Neural crest cell (in vitro differentiated cells): Measurements from ENCODE around the gene ATP1A1. TPM values are rescaled to one million over a fixed set of nuclear protein-coding genes. Genes with fewer than 3 reads are reported as not detected.

ENCODE experiments used
- DNase-seq: peaks from one replicate; pipeline ENCODE4 v3.0.0; 2021; ENCODE audit warnings: low read depth, mixed read lengths, low spot score
- H3K27ac Mint-ChIP-seq: one replicate; pipeline ENCODE4 v1.8.0; 2021; ENCODE audit warnings: mild to moderate bottlenecking, mixed read lengths; ENCODE audit not compliant: unreplicated experiment
- H3K27me3 Mint-ChIP-seq: 2 replicates; pipeline ENCODE4 v1.8.0; 2021; ENCODE audit warnings: low read depth, mild to moderate bottlenecking, mixed read lengths
- H3K36me3 Mint-ChIP-seq: 2 replicates; pipeline ENCODE4 v1.8.0; 2021; ENCODE audit warnings: low read depth, mild to moderate bottlenecking, mixed read lengths
- H3K4me1 Mint-ChIP-seq: 2 replicates; pipeline ENCODE4 v1.8.0; 2021; ENCODE audit warnings: mixed read lengths
- H3K4me3 Mint-ChIP-seq: one replicate; pipeline ENCODE4 v1.8.0; 2021; ENCODE audit warnings: mild to moderate bottlenecking, mixed read lengths
- H3K9me3 Mint-ChIP-seq: 2 replicates; pipeline ENCODE4 v1.8.0; 2021; ENCODE audit warnings: mixed read lengths
- total RNA-seq: library from RNA; stranded (reverse); gene quantifications from 2 replicates; pipeline ENCODE4 v1.2.1, GENCODE V29; 2021
- TF ChIP-seq, protein P1 (sequence below): fragments of 200-600 bp; sonication (generic); conservative IDR thresholded peaks from 2 replicates; pipeline ENCODE4 v1.5.0; 2021; ENCODE audit warnings: antibody characterized with exemption, mild to moderate bottlenecking

The ATP1A1 gene
- total RNA-seq, 1 donor from 2014 or later, result 176 TPM

DNA sequence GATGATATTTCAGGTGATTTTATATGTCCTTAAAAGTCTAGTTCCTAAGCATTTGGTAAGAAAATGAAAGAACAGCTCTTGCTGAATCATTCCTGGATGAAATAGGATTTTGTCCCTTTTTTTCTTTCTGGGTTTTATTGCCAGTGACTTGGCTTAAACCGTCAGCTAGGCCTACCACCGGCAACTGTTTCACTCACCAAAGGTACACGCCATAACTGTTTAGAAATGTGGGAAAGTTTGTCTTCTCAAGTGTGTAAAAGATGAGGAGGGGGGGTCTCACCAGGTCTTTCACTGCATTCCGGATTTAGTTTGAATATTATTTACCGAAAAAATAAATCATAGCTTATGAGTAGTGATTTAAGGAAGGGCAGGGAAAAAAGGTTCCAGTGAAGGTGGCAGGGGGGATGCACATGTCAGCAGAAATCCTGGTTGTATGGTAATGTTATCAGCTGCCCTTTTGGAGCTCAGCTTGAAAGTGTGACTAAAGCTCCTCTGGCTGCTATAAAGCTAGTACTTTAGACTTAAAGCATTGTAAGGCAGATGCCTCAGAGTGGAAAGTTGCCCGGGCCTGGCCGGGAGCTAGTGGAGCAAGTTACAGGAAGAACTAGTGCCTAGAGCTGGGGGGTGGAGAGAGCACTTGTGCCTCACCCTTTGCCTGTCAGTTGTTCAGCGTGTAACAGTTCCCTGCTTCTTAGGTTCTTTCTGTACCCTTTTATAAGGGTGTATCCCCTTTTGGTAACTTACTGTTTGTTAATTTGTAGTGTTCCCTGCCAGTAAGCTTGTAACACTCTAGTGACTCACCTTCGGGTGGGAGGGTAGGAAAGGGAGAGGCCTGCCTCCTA is 3.1 kb downstream of the ATP1A1 start:
- H3K4me1 Mint-ChIP-seq, result peaks cover 55% of the 10 kb centered on the region
- no peaks in the 10 kb centered on the region for H3K36me3 Mint-ChIP-seq
- DNase-seq, result no peak
- H3K9me3 Mint-ChIP-seq, result no peaks in the 10 kb centered on the region
- H3K27me3 Mint-ChIP-seq, result peaks cover 5% of the 10 kb centered on the region
- peak overlapping the region; percentile 98 for H3K4me3 Mint-ChIP-seq
- H3K27ac Mint-ChIP-seq, result no peak overlapping the region
- TF ChIP-seq, protein P1, sequence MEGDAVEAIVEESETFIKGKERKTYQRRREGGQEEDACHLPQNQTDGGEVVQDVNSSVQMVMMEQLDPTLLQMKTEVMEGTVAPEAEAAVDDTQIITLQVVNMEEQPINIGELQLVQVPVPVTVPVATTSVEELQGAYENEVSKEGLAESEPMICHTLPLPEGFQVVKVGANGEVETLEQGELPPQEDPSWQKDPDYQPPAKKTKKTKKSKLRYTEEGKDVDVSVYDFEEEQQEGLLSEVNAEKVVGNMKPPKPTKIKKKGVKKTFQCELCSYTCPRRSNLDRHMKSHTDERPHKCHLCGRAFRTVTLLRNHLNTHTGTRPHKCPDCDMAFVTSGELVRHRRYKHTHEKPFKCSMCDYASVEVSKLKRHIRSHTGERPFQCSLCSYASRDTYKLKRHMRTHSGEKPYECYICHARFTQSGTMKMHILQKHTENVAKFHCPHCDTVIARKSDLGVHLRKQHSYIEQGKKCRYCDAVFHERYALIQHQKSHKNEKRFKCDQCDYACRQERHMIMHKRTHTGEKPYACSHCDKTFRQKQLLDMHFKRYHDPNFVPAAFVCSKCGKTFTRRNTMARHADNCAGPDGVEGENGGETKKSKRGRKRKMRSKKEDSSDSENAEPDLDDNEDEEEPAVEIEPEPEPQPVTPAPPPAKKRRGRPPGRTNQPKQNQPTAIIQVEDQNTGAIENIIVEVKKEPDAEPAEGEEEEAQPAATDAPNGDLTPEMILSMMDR, result no peak

DNA sequence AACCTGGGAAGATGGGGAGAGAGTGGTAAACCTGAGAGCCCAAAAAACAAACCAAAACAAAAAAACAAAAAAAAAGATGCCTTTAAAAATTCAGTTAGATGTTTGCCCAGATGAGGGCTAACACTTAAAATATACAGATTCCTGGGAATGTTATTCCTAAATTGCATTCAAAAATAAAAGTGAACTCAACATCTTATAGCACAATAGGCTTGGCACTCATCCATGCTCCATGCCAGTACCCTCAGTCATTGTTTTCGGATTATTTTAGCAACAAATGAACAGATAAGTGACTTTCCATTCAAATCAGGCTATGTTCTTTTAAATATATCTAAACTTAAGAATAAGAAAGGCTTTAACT is 3.7 kb downstream of the ATP1A1 start:
- no peak overlapping the region for H3K27ac Mint-ChIP-seq
- H3K4me3 Mint-ChIP-seq, result peak overlapping the region; percentile 98
- peaks cover 60% of the 10 kb centered on the region for H3K4me1 Mint-ChIP-seq
- TF ChIP-seq, protein P1, result no peak
- H3K9me3 Mint-ChIP-seq, result no peaks in the 10 kb centered on the region
- no peaks in the 10 kb centered on the region for H3K36me3 Mint-ChIP-seq
- DNase-seq, result no peak
- peaks cover 4% of the 10 kb centered on the region for H3K27me3 Mint-ChIP-seq

DNA sequence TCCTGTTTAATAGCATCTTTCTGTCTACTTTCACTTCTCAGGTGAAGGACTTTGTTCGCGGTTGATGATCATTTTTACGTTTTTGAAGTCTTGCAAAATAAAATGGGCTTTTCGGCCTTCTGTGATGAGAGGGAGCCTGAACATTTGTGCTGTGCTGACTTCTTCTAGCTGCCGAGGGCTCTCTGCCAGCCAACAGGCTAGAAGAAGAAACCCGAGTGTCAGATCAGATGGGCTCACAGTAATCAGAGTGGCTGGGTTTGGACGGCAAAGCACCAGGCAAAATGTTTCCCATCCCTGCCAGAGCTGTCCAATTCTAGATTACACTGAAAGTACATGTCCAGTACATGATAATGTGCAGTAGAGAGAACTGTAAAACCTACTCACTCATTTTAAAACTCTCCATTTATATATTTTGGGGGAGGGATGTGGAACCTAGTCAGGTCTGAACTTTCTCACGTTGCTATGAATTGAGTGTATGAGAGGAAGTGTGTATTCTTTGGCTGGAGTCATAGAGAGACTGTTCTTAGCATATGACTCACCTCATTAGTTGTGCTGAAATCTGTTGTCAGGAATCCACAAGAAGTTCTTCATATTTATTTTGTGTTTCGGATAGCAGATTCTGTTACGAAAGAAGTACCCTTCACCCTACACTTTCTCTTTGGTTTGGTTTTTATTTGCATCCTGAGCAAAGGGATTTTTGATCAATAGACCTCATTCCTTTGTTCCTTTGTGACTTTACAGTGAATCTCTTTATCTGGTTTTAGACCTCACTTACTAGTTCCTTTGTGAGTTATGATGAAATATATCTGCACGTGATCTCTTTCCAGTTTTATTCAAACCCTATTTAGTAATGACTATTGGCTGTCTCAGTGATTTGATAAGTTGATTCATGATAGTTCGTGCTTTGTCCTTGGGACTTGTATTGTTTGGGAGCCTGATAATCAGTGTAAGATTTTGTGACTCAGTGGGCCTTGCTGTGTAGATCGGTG is 4.8 kb downstream of the ATP1A1 start:
- Mint-ChIP-seq H3K9me3 (no peaks in the 10 kb centered on the region), H3K27ac (no peak overlapping the region)

DNA sequence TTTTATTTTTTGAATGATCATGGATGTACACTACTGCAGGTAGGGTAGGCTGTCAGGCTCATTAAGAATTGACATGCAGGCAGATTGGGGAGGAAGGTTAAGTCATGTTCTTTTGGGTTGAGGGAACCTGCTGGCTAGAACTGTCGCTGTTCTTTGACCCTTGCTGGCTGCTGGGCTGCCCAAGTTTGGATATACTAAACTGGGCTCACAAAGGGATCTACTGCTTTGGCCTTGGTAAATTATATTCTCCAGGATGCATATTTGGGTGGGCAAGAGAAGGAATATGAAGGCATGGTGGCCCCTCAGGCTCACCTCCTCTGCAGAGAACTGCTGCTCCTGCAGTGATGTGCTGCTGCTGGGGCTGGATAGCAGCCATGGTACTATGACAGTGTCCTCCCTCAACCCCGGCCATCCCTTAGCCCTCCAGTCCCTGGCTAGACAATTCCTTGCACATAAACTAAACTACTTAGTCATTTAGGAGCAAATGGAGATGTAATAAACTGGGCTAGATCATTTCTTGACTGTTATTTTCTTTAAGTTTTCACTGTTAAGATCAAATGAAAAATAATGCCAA is 6.1 kb downstream of the ATP1A1 start:
- Mint-ChIP-seq H3K27ac (no peak overlapping the region), H3K36me3 (no peaks in the 10 kb centered on the region), H3K4me3 (no peak overlapping the region), H3K9me3 (no peaks in the 10 kb centered on the region), H3K27me3 (no peaks in the 10 kb centered on the region), H3K4me1 (peaks cover 67% of the 10 kb centered on the region)
- DNase-seq, result no peak
- TF ChIP-seq, protein P1, result no peak

More for the DNA sequence above, 4.8 kb downstream of the ATP1A1 start:
- no peak for DNase-seq
- Mint-ChIP-seq H3K4me1 (peaks cover 68% of the 10 kb centered on the region), H3K27me3 (no peaks in the 10 kb centered on the region), H3K36me3 (no peaks in the 10 kb centered on the region), H3K4me3 (peak overlapping the region; percentile 58)
- TF ChIP-seq, protein P1, result no peak

DNA sequence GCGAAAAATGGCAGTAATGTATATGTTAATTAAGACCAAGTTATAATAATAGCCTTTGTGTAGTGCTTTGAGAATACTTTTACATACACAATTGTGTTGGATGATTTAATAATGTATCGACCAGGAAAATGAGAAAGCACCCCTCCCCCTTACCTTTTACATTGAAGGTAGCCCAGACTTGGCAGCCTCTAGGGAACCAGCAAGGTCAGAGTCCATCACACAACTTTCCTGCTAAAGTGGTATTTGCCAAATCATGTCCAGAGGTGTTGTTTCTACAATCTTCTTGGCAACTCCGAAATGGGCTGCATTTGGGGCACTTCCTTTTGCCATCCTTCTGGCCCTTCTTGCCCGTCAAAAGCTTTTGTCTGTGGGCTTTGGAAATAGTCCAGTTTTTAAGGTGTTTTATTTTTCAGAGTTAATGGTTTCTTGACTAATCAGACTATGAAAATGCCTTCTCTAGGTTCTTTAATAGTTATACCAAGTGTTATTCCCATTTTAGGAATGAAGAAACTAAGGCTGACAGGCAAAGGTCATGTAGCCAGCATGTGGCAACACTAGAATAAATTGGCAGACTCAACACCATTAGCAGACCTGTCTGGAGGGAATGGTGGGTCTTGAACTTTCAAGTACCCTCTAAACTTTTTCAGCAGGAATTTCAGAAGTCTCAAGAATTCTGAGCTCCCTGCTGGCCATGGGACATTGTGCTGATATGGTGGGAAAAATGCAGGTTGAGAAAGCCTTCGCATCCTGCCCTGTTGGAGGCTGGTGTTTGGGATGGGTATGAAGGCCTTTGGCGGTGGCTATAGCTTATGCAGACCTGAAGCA is 6.8 kb downstream of the ATP1A1 start:
- DNase-seq, result no peak
- Mint-ChIP-seq H3K36me3 (no peaks in the 10 kb centered on the region), H3K4me1 (peaks cover 59% of the 10 kb centered on the region), H3K4me3 (peak overlapping the region; percentile 29), H3K27me3 (no peaks in the 10 kb centered on the region), H3K9me3 (no peaks in the 10 kb centered on the region), H3K27ac (no peak overlapping the region)
- TF ChIP-seq, protein P1, result no peak
